GM19463 (cell line): ENCODE data around the gene F2RL1.
A peak's percentile ranks its signal among the peaks of the same experiment; 100 is the strongest.
"Not testable (repeated sequence)": the region's sequence is repeated elsewhere in the genome, so short reads cannot be mapped to it uniquely, and the experiment has no call there.

Source experiments
- ATAC-seq: cut with Tn5 transposase; IDR thresholded peaks from one replicate; pipeline ENCODE4 v1.9.1; 2021; ENCODE audit warnings: mild to moderate bottlenecking, moderate library complexity; ENCODE audit not compliant: unreplicated experiment

Gene F2RL1

DNA sequence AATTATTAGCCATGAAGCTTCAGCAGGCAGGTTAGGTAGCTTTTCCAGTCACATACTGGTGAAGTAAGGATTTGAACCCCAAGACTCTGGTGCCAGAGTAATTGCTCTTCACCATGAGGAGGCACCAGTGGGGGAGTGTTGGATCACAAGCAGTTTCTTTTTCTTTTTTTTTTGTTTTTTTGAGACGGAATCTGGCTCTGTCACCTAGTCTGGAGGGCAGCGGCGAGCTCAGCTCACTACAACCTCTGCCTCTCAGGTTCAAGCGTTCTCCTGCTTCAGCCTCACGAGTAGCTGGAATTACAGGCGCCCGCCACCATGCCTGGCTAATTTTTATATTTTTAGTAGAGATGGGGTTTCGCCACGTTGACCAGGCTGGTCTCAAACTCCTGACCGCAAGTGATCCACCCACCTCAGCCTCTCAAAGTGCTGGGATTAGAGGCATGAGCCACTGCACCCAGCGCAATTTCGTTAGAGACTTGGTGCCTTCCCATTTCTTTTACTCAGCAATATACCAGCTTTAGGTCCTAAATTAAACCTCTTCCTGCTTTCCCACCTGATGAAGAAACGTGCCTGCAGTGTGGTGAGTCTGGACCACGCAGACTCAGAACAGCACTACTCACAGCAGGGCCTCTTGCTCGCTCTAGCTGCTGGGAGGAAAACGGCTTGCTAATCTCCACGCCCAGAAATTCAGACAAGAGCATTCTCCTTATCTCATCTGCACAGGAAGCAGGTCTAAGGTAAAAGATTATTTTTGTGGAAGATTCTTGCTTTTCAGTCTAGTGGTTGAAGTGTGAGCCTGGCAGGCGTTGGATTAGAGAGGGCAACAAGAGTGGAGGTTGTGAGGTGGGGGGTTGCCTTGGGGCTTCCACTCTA lies 30.8 kb downstream of the F2RL1 start, which contains the start of gene S100Z:
S100Z (plus strand) TSS at position 596 of the 873 bp plus-strand sequence. CDS start 25,346 bp downstream, outside the sequence.
- no peak for ATAC-seq

DNA sequence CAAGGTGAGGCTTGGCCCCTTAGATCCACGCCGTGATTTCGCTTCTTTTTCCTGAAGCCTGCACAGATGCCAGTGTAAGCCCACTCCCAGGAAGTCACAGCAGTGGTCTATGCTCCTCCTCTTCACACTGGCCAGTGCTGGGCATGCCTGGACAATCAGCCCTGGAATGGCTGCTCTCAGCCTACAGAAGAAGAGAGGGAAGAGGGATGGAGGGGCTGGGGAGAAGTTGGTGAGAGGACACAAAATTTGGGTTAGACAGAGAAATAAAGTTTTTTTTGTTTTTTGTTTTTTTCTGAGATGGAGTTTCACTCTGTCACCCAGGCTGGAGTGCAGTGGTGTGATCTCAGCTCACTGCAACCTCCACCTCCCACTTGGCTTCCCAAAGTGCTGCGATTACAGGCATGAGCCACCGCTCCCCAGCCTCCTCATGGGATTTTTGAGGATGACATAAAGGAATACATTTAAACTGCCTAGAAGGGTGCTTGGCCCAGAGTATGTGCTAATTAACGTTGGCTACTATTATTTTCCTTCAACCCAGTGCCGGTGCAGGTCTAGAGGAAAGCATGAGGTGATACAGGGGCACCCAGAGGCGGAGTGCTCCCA lies 31.8 kb downstream of the F2RL1 start:
- no peak for ATAC-seq

DNA sequence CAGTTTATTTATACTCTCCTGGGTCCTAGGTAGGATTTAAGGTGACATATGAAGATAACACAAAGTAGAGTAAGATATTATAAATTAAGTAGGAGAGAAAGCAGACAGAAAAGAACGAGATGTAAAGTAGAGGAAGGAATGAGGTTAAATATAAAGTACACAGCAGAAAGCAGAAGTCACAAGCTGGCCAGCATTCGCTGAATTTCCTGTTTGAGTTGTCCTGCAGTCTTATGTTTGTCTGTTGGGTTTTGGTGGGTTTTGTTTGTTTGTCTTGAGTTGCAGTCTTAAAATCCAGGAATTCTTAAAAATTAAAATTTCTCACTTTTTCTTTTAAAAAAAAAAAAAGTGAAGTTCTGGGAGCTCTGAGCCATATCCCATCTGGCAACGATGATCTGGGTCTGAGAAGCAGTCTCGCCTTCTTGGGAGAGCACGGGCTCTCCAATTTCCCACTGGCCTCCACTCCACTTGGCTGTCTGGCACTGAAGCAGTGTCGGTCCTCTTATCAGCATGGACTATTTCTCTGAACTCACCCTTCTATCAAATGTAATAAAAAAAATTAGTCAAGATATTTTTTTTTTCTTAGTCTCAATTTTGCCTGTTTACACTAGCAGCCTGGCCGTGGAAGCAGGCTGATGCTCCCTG lies 33.0 kb downstream of the F2RL1 start:
- ATAC-seq = no peak

DNA sequence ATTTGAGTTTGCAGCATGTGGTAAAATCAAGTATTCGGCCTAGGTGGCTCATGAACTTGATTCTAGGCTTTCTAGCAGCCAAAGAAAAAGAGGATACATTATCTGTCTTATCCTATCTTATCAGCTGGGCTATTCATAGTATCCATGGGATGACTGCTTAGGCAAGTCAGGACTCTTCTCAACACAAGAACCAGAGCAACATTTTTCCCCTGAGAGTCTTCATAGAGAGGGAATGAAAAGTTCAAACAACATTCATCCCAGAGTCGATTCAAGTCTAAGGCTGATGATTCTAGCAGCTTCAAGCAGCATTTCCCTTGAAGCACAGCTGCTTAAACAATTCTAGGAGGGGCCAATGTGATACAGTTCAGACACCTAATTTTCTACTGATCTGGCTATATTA lies 33.9 kb downstream of the F2RL1 start:
- ATAC-seq = no peak

DNA sequence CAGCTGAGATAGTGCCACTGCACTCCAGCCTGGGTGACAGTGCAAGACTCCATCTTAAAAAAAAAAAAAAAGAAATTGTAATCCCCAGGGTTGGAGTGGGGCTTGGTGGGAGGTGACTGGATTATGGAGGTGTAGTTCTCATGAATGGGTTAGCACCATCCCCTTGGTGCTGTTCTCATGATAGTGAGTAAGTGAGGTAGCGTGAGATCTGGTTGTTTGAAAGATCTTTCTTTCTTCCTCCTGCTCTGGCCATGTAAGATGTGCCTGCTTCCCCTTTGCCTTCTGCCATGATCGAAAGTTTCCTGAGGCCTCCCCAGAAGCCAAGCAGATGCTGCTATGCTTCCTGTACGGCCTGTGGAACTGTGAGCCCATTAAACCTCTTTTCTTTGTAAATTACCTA lies 34.9 kb downstream of the F2RL1 start:
- not testable (repeated sequence) for ATAC-seq

DNA sequence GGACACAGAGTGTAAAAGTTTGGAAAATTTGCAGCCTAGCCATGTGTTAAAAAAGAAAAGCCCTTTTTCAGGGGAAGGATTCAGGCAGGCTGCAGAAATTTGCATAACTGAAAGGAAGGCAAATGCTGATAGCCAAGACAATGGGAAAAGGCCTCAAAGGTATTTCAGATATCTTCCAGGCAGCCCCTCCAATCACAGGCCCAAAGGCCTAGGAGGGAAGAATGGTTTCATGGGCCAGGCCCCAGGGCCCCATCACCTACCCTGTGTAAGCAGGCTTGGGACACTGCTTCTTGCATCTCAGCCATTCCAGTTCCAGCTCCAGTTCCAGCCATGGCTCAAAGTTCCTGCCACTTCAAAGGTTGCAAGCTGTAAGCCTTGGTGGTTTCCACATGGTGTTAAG lies 35.8 kb downstream of the F2RL1 start:
- no peak for ATAC-seq

DNA sequence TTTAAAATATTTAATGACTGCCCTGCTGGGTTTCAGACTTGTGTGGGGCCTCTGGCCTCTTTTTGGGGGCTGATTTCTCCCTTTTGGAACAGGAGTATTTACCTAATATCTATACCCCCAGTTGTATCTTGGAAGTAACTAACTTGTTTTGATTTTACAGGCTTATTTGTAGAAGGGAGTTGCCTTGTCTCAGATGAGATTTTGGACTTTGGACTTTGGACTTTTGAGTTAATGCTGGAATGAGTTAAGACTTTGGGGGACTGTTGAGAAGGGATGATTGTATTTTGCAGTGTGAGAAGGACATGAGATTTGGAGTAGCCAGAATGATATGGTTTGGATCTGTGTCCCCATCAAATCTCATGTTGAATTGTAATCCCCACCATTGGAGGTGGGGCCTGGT lies 36.7 kb downstream of the F2RL1 start:
- not testable (repeated sequence) for ATAC-seq

DNA sequence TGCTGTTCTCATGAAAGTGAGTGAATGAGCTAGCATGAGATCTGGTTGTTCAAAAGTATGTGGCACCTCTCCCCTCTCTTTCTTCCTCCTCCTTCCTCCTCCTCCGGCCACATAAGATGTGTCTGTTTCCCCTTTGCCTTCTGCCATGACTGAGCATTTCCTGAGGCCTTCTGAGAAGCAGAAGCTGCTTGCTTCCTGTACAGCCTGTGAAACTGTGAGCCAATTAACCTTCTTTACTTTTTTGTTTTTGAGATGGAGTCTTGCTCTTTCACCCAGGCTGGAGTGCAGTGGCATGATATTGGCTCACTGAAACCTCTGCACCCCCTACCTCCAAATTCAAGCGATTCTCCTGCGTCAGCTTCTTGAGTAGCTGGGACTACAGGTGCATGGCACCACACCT lies 37.1 kb downstream of the F2RL1 start:
- no peak for ATAC-seq

DNA sequence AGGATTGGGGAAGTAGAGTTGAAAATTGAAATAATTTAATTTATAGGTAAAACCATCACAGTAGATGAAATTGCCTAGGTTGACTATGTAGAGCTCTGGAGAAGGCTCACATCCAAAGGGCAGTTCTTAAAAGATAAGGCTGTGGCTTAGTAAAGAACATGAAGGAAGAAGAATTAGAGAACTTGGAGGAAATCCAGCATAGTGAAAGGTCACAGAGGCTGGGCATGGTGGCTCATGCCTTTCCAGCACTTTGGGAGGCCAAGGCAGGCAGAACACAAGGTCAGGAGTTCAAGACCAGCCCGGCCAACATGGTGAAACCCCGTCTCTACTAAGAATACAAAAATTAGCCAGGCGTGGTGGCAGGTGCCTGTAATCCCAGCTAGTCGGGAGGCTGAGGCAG lies 38.0 kb downstream of the F2RL1 start:
- ATAC-seq = not testable (repeated sequence)

DNA sequence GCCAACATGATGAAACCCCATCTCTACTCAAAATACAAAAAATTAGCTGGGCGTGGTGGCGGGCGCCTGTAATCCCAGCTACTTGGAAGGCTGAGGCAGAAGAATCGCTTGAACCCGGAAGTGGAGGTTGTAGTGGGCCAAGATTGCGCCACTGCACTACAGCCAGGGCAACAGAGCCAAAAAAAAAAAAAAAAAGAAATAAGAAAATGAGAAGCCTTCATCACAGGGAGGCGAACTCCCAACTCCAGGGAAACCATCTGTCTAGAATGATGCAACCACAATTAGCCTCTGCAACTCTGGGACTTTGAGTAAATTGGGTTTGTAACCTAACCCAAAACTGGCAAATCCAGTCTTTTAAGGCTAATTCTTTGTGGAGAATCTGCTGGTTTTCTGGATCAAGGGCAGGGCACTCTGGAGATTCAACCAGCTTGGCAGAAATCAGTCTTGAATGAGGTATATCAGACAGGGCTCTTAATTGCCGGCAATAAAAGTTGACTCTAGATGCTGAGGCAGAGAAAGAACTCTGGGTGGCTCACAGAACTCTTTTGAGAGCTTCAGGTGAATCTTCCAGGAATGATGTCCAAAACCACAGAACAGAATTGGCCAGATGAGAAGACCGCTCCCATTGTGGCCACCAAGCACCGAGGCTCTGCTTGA lies 40.9 kb downstream of the F2RL1 start:
- no peak for ATAC-seq

DNA sequence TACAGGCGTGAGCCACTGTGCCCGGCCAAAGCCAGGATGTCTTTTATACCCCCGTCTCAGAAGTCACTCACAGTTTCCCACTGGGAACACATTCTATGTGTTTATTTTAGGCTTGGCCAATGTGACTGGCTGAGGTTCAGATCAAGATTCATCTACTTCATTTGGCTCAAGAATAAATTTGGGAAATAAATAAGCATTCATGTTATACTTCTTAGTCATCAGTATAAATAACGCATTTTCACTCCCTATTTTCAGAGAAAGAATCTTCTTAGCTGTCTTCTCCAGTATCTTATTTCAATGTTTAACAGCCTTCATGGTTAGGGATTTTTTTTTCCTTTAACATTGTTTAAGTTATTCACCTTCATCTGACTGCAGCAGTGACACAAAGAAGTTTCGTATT lies 42.8 kb downstream of the F2RL1 start:
- no peak for ATAC-seq

DNA sequence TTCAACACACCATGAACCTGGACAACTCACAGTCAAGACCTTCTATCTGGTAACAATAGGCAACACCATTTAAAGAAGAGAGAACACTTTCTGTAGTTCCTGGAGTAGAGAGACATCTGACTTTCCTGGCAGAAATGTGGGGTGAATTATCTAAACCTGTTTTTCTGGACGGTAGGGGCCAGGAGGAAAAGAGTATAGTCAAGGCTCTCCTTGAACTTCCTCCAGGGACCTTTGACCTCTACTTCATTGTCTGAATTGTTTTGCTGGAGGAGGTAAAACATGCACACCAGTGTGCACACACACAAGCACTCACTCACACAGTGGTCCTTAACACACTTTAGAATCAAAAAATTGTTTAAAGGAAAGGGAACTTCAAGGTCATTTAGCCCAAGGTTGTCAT lies 44.2 kb downstream of the F2RL1 start:
- no peak for ATAC-seq

DNA sequence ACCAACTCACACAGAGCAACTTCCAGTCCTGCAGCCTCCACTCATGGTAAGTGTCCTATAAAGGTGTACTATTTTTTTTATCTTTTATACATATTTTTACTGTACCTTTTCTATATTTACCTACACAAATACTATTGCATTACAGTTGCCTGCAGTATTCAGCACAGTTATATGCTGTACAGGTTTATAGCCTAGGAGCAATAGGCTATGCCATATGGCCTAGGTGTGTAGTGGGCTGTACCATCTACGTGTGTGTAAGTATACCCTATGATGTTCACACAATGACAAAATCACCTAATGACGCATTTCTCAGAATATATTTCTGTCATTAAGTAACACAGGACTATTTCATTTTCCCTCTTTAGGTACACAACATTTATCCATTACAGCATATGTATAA lies 47.7 kb downstream of the F2RL1 start:
- ATAC-seq = no peak

DNA sequence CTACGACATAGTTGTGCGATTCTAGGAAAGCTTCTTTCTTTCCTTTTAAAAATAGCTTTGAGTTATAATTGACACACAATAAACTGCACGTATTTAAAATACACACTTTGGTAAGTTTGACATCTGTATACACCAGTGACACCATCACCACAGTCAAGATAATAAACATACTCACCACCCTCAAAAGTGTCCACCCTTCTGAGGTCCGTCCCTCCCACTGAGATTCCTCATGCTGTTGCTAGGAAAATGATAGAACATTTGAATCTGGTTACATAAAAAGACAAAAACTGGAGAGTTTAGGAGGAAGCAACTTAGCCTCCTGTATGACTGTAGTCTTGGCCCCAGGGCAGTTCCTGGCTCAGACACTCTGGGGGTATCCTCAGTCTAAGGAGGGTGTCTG lies 48.2 kb downstream of the F2RL1 start:
- no peak for ATAC-seq

DNA sequence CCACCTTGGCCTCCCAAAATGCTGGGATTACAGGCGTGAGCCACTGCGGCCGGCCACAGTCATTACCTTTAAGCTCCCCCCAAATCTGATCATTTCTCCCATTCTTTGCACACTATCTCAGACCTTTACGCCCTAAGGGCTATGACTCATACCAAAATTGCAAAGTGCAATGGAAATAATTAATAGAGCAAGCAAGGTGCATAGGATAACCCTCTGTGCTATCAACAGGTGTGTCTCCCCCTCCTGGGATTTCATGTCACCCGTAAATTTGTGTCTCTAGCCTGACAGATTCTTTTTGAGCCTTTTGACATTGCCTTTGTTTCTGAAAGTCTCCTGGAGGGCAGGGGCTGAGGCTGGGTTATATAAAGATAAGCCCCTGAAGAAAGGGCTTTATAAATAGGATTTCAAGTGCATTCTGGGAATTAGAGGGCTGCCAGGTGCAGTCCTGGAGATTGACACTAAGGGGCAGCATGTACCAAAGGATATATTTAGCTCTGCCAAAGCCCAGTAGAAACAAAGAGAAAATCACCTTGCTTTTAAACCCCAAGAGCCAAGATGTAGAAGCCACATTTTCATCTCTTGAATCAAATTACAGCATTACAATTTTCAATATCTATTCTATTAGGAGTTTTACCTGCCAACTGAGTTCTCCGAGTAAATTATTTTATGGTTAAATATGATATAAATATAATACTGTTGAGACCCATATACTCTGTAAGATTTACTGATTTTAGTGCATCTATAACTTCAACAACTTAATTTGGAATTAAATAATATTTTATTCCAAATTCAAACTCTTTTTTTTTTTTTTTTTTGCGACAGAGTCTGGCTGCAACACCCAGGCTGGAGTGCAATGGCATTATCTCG lies 49.2 kb downstream of the F2RL1 start:
- no peak for ATAC-seq

DNA sequence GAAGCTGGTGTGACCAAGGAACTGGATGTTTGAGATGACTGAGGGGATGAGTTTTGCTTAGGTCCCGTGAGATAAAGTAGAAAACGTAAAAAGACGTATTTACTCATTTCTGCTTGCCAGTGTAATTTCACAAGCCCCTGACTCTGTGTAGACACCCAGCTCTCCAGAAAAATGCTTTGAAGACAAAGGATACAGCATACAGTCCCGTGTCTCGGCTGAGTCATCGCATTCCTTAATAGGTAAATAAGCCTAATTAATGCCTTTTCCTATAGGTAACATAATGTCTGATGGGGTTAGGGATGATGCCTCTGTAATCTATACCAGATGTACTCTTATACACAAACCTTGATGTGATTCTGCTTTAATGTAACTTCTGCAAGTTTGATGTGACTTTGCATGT lies 51.2 kb downstream of the F2RL1 start:
- ATAC-seq = no peak

DNA sequence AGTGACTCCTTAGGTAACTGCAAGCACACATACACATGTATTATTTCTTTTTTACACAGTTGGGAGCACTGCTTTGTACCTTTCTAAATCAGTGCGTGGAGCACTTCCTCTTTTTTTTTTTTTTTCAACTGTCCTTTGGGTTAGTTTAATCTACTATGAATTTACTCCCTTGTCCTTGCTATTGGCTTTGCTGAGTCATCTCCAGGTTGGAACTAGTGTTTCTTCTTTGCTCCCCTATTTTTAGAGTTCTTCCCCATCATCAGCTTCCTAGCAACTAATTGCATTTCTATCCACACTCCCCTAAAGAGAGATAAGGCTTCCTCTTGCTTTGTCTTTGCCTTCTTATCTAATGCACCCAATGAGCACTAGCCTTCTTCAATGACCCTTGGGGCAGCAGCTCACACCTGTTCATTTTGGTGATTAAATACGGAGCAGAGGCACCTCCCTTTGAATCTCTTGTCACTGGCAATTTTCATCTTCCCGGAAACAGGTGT lies 55.3 kb downstream of the F2RL1 start:
- ATAC-seq = peak; percentile 57
